HUES64 (cell line): ENCODE data around the gene PGS1.
"Not testable (repeated sequence)": the region's sequence is repeated elsewhere in the genome, so short reads cannot be mapped to it uniquely, and the experiment has no call there.

Source experiments
- H3K27ac ChIP-seq: 2 replicates; pipeline ENCODE4 v1.7.0; 2013; ENCODE audit warnings: low read depth, low read length, inconsistent platforms
- H3K27me3 ChIP-seq: 2 replicates; pipeline ENCODE4 v1.6.1; 2013; ENCODE audit warnings: mild to moderate bottlenecking, low read length; ENCODE audit not compliant: insufficient read depth
- H3K36me3 ChIP-seq: 2 replicates; pipeline ENCODE4 v1.6.1; 2013; ENCODE audit warnings: mild to moderate bottlenecking, low read length; ENCODE audit not compliant: insufficient read depth
- H3K4me1 ChIP-seq: 2 replicates; pipeline ENCODE4 v1.6.1; 2013; ENCODE audit warnings: mild to moderate bottlenecking, low read length, moderate library complexity; ENCODE audit not compliant: insufficient read depth
- H3K4me3 ChIP-seq: 2 replicates; pipeline ENCODE4 v1.5.1; 2013; ENCODE audit warnings: mild to moderate bottlenecking, low read length, moderate library complexity
- H3K9ac ChIP-seq: 2 replicates; pipeline ENCODE4 v1.6.1; 2013; ENCODE audit warnings: mild to moderate bottlenecking, low read depth, low read length
- H3K9me3 ChIP-seq: 2 replicates; pipeline ENCODE4 v1.6.1; 2013; ENCODE audit warnings: low read depth, low read length; ENCODE audit not compliant: insufficient read depth
- WGBS: fragments of 150-250, 120-280 bp; methylation state at CpG from one replicate; pipeline ENCODE4 v1.1.7; 2013; ENCODE audit warnings: missing lambda C conversion rate; 5-methylcytosine and 5-hydroxymethylcytosine counted together

PGS1 gene

GRCh38 chr17:78461799-78462053, 83.3 kb downstream of the PGS1 start:
- Histone ChIP-seq H3K36me3 (no peaks in the 10 kb centered on the region), H3K9ac (no peak overlapping the region), H3K27me3 (no peaks in the 10 kb centered on the region), H3K9me3 (no peaks in the 10 kb centered on the region), H3K4me1 (no peaks in the 10 kb centered on the region), H3K4me3 (no peak overlapping the region), H3K27ac (no peak overlapping the region)
- WGBS, result 79% methylated on average over 6 of the region's 6 CpGs

GRCh38 chr17:78462148-78462547, 83.7 kb downstream of the PGS1 start:
- WGBS, result 72% methylated on average over 8 of the region's 8 CpGs
- Histone ChIP-seq H3K27ac (no peak overlapping the region), H3K27me3 (no peaks in the 10 kb centered on the region), H3K4me3 (no peak overlapping the region), H3K9ac (no peak overlapping the region), H3K9me3 (no peaks in the 10 kb centered on the region), H3K36me3 (no peaks in the 10 kb centered on the region), H3K4me1 (no peaks in the 10 kb centered on the region)

- H3K27me3 ChIP-seq, H3K4me1 ChIP-seq, H3K9me3 ChIP-seq, H3K4me3 ChIP-seq, H3K27ac ChIP-seq, H3K36me3 ChIP-seq, H3K9ac ChIP-seq: not testable (repeated sequence)
- 85% methylated on average over 18 of the region's 19 CpGs for WGBS
These were observed 87.8 kb downstream of the PGS1 start for GRCh38 chr17:78466109-78466785.

GRCh38 chr17:78466786-78467715, 88.6 kb downstream of the PGS1 start:
- Histone ChIP-seq H3K36me3 (no peaks in the 10 kb centered on the region), H3K9me3 (no peaks in the 10 kb centered on the region), H3K4me1 (no peaks in the 10 kb centered on the region), H3K4me3 (no peak overlapping the region), H3K27me3 (no peaks in the 10 kb centered on the region), H3K27ac (no peak overlapping the region), H3K9ac (no peak overlapping the region)
- WGBS, result 94% methylated on average over 26 of the region's 26 CpGs

GRCh38 chr17:78468366-78468765, 89.9 kb downstream of the PGS1 start:
- Histone ChIP-seq H3K4me3 (no peak overlapping the region), H3K9me3 (no peaks in the 10 kb centered on the region), H3K27me3 (no peaks in the 10 kb centered on the region), H3K27ac (no peak overlapping the region), H3K4me1 (no peaks in the 10 kb centered on the region), H3K9ac (no peak overlapping the region), H3K36me3 (no peaks in the 10 kb centered on the region)
- WGBS, result 91% methylated on average over 12 of the region's 12 CpGs

- no peaks in the 10 kb centered on the region for H3K36me3 ChIP-seq
- H3K4me1 ChIP-seq, result no peaks in the 10 kb centered on the region
- H3K4me3 ChIP-seq, result no peak overlapping the region
- H3K27ac ChIP-seq, result no peak overlapping the region
- H3K27me3 ChIP-seq, result no peaks in the 10 kb centered on the region
- no peaks in the 10 kb centered on the region for H3K9me3 ChIP-seq
- WGBS, result 92% methylated on average over 7 of the region's 7 CpGs
- no peak overlapping the region for H3K9ac ChIP-seq
These were observed 91.0 kb downstream of the PGS1 start for GRCh38 chr17:78469443-78469842.

- 89% methylated on average over 12 of the region's 12 CpGs for WGBS
- Histone ChIP-seq H3K4me1 (no peaks in the 10 kb centered on the region), H3K4me3 (no peak overlapping the region), H3K27ac (no peak overlapping the region), H3K27me3 (no peaks in the 10 kb centered on the region), H3K9ac (no peak overlapping the region), H3K36me3 (no peaks in the 10 kb centered on the region), H3K9me3 (no peaks in the 10 kb centered on the region)
These were observed 93.2 kb downstream of the PGS1 start for GRCh38 chr17:78471635-78472034.

GRCh38 chr17:78472035-78472905, 93.8 kb downstream of the PGS1 start:
- no peaks in the 10 kb centered on the region for H3K36me3 ChIP-seq
- 80% methylated on average over 26 of the region's 29 CpGs for WGBS
- no peaks in the 10 kb centered on the region for H3K9me3 ChIP-seq
- H3K27ac ChIP-seq, result no peak overlapping the region
- H3K4me3 ChIP-seq, result no peak overlapping the region
- H3K27me3 ChIP-seq, result no peaks in the 10 kb centered on the region
- H3K4me1 ChIP-seq, result no peaks in the 10 kb centered on the region
- no peak overlapping the region for H3K9ac ChIP-seq

- Histone ChIP-seq H3K4me3 (no peak overlapping the region), H3K4me1 (no peaks in the 10 kb centered on the region), H3K36me3 (no peaks in the 10 kb centered on the region), H3K27ac (no peak overlapping the region), H3K9ac (no peak overlapping the region), H3K27me3 (no peaks in the 10 kb centered on the region), H3K9me3 (no peaks in the 10 kb centered on the region)
- 91% methylated on average over 12 of the region's 12 CpGs for WGBS
These were observed 95.6 kb downstream of the PGS1 start for GRCh38 chr17:78473951-78474613.
